HG02943 (cell line): ENCODE data around the gene SLC24A3.

ENCODE experiments used
- ATAC-seq: cut with Tn5 transposase; IDR thresholded peaks from one replicate; pipeline ENCODE4 v1.9.1; 2021; ENCODE audit warnings: mild to moderate bottlenecking, low read depth, moderate library complexity; ENCODE audit not compliant: unreplicated experiment

SLC24A3 gene

DNA sequence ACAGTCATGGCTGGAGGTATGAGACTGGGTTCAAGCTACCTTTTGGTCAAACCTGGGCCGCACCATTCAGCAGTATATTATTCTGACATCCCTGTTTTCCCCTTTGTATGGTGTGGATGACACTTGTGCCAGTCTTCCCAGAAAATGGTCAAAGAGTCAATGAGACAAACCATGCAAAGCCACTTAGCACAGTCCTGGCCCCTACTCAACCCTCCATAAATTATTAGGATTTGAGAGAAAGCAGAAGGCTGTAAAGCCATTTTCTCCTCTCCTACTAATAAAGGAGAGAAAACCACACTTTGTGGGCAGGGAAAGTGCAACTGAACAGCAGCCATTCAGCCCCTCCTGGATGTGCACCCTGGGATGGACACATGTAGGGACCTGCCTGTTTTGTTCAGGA lies 236.2 kb downstream of the SLC24A3 start:
- no peak for ATAC-seq

DNA sequence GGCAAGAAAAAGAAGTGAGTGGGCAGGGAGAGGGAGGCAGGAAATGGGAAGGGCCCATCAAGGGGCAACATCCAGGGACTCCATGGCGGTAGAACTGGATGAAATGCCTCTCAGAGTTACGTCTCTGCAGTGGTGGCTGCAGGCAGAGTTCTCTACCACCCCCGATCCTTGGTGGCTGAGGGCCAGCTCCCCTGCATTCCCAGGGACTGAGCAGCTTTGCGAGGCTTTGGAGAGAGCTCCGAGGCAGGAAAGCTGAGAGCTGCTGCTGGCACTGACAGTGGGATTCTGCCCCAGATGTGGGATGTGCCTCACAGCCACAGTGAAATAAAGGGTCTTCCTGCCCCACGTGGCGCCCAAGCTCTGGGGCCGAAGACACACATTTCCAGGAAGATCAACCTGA lies 236.6 kb downstream of the SLC24A3 start:
- no peak for ATAC-seq

DNA sequence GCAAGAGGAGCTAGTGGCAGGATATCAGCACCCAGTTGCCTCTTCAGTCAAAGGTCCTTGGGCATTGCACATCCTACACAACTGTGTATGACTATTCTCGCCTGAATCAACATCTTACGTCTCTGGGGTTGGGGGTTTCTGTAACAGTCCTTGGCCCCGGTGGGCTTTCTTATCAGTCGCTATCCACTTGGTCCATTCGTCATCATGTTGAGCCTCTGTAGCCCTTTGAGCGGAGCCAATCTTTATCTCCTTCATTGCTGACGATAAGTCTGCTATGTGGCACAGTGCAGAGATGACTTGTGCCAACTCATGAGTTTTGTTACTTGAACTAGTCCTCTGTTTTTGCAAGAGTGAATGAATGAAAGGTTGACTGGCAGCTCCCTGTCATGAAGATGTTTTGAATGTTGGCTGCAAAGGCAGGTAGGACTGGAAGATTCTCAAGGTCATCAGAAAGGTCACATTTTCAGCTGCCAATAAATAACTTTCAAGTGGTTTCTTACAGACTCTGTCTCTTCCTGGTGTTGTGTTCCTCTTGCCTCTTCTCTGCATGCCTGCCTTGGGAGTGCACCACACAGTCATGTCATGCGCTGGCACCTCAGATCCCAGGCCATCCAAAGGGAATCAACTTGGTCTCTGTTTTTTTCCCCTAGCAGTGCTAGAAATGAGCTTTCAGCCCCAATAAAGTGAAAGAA lies 238.9 kb downstream of the SLC24A3 start:
- no peak for ATAC-seq

DNA sequence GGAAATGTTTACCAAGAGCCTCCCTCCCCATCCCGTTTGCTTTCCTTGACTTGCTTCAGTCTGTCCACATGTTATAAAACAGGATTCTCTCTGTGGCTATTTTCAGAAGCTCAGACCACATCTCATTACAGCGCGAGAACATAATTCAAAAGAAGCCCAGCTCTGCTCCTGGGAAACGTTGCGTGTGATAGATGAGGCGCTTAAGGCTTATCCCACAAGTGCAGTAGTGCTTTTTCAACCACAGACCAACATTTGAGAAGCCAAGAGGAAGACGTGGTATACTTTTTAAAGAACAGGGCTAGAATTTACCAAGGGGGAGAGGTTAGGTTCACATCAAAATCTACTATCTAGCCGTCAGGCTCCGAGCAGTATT lies 239.5 kb downstream of the SLC24A3 start:
- no peak for ATAC-seq

DNA sequence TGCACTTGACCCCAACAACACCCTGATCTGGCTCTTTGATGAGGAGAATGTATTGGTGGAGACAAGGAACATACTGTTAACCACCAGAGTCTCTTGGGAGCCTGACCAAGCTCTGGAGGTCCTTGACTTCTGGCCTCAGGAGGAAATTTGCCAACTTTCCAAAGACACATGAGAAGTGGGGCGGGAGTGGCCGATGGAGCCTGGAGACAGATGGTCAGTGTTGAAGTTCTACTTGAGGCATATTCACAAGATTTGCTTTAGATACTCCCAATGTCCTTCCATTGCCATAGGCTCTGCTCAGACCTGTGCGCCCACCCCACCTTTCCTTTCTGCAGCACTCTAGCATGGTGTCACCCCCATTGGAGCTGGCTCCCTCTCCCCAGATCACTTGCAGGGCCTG lies 241.0 kb downstream of the SLC24A3 start:
- no peak for ATAC-seq

DNA sequence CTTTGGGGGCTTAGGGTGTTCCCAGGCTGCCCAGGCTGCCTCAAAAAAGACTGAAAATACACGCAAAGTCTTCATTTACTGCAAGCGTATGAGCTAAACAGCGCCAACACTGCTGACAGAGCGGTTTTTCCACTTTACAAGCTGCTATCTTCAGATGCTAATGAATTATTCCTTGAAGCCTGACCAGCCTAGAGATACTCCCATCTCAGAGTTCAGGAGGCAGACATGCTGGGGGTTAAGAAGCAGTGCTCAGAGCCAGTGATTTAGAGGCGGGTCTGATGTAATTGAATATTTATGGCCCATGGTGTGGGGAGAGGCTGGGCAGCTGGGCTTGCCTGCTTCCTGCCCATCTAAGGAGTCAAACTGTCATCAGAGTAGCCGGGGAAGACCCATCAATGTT lies 241.4 kb downstream of the SLC24A3 start:
- ATAC-seq, result no peak

DNA sequence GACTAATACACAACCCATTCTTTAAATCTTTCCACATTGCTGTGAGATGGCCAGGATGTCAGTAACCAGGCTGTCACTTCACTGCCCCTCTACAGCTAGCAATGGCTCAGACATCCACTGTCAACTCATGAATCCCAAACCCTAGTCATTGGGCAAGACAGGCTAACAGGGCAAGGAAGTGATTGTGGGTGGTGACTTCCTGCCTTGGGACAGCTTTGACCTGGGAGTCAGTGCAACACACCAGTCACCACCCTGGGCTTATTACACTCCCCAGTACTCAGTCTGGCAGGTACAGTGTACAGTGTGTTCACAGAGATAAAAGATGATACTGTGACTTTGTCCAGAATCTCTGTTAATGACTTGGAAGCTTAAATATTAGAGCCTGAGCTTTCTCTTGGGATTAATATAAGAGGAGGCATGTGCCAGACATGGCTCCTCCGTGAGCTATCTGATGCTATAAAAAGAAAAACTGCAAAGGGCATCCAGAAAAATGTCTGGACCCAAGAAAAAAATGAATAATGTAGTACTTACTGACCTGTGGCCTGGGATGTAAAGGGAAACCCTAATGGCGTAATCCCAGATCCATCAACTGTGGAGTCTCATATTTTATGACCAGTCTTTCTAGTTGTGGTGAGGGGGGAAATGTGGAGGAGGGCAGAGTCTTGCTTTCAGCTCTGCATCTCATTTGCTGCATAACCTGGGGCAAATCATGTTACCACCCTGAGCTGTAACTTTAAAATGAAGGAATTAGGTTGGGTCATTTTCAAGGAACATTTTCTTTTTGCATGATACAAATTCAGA lies 244.4 kb downstream of the SLC24A3 start:
- no peak for ATAC-seq

DNA sequence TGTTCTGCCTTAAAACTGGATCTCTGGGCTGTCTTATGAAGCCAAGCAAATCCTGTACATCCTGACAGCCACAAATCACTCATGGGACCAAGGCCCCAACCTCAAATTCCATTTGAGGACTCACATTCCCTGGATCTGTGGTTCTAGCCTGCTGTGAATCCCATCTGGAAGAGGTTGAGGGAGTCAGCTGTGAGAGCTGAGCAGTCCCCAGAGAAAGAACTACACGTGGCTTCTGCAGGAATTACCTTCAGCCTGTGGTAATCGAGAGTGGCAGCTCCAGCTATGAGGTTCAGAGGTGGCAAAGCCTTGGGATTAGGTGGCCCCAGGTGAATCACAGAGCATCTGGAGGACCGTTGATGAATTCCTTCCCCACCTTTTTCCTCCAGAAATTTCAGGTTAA lies 245.2 kb downstream of the SLC24A3 start:
- no peak for ATAC-seq

DNA sequence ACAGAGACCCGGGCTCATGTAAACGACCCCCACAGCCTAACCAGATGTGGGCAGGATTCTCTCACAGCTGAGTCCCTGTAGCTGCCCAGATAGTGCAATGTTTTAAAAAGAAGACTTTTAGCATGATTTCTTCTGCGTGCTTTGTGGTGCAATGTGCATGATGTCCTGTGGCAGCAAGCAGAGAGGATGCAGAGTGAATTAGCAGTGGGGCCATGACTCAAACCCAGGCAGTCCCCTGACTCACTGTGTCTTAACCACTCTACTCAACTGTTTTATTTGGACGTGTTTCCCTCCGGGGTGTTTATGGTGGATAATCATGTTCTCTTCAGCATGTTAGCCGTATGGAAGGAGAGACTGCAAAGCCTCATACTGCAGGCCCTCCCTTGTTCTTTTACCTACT lies 247.9 kb downstream of the SLC24A3 start:
- ATAC-seq, result no peak

DNA sequence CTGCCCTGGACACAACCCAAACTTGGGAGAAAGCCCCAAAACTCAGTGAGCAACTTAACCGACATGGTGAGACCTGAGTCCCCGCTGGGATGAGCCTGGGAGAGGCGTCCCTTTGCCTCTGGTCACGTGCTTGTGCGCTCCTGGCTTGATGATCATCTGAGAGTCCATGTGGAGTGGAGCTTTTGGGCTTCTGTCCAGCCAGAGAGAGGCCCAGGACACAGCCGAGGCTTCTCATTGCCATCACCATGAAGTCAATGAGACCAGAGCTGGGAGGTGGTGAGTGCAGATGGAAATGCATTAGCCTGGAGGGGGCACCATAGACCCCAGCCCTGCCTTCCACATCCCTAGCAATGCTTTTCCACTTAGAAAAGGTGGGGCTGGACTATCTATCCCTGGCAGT lies 250.0 kb downstream of the SLC24A3 start:
- ATAC-seq, result no peak

DNA sequence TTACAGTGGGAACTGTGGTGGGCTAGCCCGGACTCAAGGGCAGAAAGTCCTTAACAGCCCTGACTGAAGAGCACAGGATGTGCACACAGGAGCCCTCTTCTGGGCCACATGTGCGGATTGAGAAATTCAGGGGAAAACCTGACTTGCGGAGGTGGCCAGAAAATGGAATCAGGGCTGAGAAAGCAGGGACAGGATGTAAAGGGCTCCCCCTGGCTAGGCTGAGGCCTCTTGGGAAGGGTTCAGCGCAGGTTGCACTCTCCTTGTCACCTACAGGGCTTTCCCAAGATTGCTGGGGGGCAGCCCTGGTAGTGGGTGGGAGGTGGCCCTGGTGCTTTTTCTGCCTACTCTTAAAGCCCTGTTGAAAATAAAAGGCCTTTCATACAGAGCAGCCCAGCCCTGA lies 251.2 kb downstream of the SLC24A3 start:
- no peak for ATAC-seq

DNA sequence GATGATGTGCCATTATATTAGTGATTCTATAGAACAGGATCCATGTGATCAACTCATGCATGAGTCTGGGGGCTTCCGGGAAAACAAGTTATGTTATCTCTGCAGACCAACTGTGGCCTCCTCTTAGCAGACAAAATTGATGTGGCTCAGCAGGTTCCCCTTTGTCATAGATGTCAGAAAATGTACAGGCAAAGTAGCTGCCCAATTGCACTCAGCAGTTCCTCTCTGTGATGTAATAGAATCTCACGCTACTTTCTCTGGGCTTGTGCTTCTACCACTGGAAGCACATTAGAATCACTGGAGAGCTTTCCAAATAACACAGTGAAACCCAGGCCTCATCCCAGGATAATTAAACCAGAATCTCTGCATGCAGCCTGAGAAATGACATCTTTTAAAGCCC lies 253.1 kb downstream of the SLC24A3 start:
- ATAC-seq, result no peak

DNA sequence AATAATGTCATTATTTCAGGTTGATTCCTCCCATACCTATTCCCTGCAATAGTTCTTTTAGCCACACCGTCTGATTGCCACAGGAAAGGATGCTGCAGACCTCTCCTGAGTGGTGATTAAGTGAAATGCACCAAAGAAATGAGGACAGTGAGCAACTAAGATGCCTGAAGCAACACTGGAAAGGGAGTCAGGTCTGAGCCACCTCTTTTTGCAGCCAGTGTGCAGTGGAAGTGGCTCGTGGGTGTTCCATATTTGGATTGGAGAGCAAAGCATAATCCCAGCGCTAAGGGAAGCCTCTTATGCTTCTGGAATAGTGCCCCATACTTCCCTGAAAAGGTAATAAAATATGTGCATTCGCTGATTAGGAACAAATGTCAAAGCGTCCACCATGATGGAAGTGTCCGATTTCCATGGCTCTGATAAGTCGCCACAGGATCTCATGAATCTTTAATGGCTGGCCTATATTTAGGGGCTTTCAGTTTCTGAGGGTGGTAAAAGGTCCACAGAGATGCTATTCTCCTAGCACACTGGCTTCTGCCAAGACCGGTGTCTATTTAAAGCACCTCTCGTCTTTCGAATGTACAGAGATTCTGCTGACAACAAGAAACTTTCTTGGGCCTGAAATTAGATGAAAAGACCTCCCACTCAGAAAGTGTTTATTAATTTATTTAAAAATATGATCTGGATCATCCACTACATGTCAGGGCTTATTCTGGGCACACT lies 253.9 kb downstream of the SLC24A3 start:
- ATAC-seq, result no peak

DNA sequence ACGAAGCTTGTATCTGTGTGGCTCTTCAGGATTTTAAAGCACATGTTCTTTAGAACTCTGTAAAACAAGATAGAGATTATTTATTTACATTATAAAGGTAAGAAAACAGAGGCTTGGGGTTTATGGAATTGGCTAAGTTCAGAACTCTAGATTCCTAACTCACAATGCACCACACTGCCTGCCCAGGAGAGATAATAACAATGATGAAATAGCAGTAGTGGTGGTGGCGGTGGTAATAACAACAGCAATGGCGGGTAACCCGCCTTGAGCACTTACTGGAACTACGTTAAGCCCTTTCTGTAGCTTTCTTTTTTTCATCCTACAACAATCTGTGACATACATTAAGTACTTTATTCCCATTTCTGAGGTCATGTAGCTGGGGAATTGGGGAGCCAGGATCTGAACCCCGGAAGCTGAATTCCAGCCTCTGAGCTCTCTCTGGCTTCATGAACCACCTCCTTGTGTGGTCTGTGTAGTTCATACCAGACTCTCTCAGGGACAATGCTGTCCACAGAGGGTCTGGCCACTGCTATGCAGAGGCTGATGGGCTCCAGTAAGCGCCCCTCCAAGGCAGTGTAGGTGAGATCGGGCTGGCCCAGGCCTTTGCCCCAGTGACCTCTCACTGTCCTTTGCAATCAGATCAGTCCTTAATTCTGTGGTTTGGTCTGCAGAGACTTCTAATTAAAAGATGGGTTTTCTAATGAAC lies 260.9 kb downstream of the SLC24A3 start:
- no peak for ATAC-seq

DNA sequence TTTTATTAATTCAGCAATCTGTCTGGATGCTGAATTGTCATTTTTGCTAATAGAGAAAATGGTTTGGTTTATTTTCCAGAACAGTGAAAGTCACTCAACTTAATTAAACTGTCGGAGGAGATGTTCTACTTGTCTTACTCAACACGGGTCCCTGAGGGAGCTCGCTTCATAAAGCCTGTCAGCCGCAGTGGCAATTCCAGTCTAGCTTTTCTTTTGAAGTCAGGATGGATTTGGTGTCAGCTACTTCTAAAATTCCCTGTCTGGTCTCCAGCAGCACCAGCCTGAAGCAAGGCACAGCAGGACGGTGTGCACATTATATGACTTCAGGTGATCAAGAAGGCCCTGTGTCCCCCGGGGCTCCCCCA lies 261.5 kb downstream of the SLC24A3 start:
- ATAC-seq, result no peak

DNA sequence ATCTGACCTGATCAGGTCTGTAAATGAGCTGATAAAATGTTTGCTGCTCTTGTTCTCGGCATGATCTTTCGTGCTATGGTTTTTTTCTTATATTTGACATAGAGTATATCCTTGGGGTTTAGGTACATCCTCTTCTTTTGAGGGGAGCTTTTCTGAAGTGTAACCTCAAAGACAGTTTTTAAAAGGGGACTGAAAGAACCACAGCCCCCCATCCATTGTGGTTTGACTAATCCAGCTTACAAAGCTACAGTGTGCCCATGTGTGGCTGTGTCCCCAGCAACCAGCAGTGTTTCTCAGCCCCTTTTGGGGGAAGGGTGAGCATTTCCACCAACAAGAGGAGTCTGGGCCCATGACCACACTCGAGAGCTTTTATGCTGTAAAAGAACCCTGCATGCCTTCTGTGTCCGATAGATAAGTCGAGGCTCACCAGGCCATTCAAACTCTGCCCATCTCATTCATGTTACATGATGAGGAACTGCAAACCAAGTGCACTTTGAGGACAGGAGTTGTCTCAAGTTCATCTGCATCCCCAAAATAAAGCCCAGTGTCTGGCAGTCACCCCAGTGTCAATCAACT lies 266.0 kb downstream of the SLC24A3 start:
- ATAC-seq, result no peak

DNA sequence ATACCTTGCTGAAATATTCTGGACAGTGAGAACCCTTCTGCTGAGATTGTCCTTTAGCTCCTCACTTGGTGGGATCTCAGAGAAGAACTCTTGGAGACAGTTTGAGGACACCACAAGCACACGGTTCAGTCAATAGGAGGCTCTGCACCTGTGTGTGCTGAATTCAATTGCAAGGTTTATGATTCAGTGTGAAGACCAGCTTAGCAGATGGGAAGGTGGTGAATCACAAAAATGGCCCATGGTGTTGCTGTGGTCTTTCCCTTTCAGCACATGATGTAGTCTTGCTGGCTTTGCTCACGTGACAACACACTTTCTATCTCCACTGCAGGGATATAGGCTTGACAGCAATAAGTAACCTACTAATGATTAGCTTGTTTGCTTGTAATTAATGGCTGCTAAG lies 270.3 kb downstream of the SLC24A3 start:
- no peak for ATAC-seq

DNA sequence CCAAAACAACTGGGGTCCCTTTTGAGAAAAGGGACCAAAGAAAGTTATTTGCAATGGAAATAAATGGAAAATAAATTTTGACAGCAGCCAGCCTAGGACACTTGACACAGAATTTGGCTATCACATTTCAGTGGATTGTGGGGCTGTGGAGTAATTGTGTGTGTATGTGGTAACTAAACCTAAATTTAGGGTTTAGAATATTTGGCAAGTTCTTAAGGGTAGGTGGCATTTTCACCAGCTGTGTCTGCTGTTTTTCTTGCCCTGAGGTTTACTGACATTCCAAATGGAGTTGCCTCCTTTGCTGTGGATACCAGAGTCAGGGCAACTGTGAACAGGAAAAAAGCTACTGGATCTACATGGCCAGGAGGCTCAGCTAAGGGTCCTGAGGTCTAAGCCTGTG lies 270.9 kb downstream of the SLC24A3 start:
- ATAC-seq, result no peak

DNA sequence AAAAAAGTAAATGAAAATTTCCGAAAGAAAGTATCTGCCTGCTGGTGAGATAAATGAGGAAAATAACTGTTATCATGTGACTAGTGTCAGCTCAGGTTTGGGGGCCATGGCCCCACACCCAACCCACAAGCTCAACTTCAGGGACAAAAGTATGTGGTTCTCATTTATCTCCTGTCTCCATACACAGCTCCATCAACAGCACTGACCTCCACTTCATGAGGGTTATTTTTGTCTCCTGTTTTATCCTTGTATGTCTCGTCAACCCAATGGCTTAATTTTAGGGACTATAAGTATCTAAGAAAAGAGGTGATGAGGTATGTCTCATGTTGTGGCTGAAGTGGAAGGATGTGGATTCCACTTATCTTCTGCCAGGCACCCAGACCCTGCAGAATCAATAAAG lies 274.0 kb downstream of the SLC24A3 start:
- ATAC-seq, result no peak

DNA sequence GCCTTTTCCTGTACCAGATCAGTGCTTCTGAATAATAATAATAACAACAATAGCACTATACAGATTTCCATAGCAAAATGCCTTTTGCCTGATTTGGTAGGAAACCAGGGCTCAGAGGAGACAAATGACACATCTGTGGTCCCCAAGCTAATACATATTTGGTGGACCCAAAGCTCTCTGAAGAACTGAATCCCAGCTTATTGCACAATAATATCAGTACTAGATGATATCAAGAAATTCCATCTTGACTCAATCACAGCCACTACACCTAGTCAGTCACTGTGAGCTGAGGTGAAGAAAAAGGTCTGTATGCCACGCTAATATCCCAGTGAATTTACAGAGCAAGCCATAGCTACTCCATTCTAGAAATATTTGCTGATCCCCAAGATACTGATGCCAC lies 275.0 kb downstream of the SLC24A3 start:
- ATAC-seq, result no peak

DNA sequence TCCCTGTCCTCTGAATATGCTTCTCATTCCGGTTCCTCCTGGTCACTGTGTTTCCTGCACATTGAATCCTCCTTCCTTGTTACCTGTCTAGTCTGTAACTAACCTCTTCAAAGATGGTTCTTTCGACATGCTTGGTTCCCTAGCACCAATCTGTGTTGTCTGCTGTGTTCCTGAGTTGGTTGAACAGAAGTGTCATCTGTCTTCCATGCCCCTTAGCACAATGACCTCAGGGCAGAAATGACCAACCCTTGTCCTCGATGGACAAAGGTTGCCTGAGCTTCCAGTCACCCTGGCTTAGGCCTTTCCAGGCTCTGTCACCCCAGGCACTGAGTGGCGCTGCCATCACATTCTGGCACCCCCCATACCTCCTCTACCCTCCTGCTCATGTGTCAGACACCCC lies 278.8 kb downstream of the SLC24A3 start:
- no peak for ATAC-seq
